A172 (cell line): ENCODE data around the gene CYP4F22. TPM values are rescaled to one million over a fixed set of nuclear protein-coding genes. Genes with fewer than 3 reads are reported as not detected.

Source experiments
- DNase-seq: peaks from one replicate; pipeline ENCODE4 v3.0.0-alpha.2; 2015; ENCODE audit warnings: low spot score
- total RNA-seq: library from RNA; depleted of rRNA; stranded (reverse); fragments of >200 nt; shearing (Covaris generic); gene quantifications from 2 replicates; pipeline ENCODE4 v1.2.3, GENCODE V29; 2014

CYP4F22 gene
- total RNA-seq, 1 experiment from 2014 or later, result not detected

GRCh38 chr19:15534957-15535864, 26.9 kb downstream of the CYP4F22 start:
- DNase-seq, result no peak

- no peak for DNase-seq
These were observed 28.0 kb downstream of the CYP4F22 start for GRCh38 chr19:15536350-15536749.

- DNase-seq, result peak; percentile 29
These were observed 30.4 kb downstream of the CYP4F22 start for GRCh38 chr19:15538774-15539173.

- no peak for DNase-seq
These were observed 31.3 kb downstream of the CYP4F22 start for GRCh38 chr19:15539638-15540037.

GRCh38 chr19:15540435-15540834, 32.1 kb downstream of the CYP4F22 start:
- DNase-seq, result no peak

GRCh38 chr19:15544283-15544682, 36.0 kb downstream of the CYP4F22 start:
- DNase-seq, result no peak

GRCh38 chr19:15544970-15545369, 36.6 kb downstream of the CYP4F22 start:
- DNase-seq, result no peak

- DNase-seq, result no peak
These were observed 40.3 kb downstream of the CYP4F22 start for GRCh38 chr19:15548648-15549047.

- no peak for DNase-seq
These were observed 41.3 kb downstream of the CYP4F22 start for GRCh38 chr19:15549581-15549980.

GRCh38 chr19:15550273-15550672, 41.9 kb downstream of the CYP4F22 start:
- DNase-seq, result no peak

GRCh38 chr19:15550929-15551292, 42.6 kb downstream of the CYP4F22 start:
- no peak for DNase-seq

GRCh38 chr19:15551293-15552004, 43.1 kb downstream of the CYP4F22 start:
- DNase-seq, result no peak

- no peak for DNase-seq
These were observed 46.7 kb downstream of the CYP4F22 start for GRCh38 chr19:15555021-15555420.

- peak; percentile 94 for DNase-seq
These were observed 47.7 kb downstream of the CYP4F22 start for GRCh38 chr19:15555759-15556633.

- DNase-seq, result no peak
These were observed 48.4 kb downstream of the CYP4F22 start for GRCh38 chr19:15556634-15557181.

GRCh38 chr19:15557223-15557622, 48.9 kb downstream of the CYP4F22 start:
- no peak for DNase-seq

GRCh38 chr19:15562145-15562544, 53.8 kb downstream of the CYP4F22 start:
- no peak for DNase-seq

- peak; percentile 38 for DNase-seq
These were observed 54.5 kb downstream of the CYP4F22 start for GRCh38 chr19:15562861-15563260.

GRCh38 chr19:15563325-15563794, 55.0 kb downstream of the CYP4F22 start:
- DNase-seq, result no peak

- DNase-seq, result no peak
These were observed 55.6 kb downstream of the CYP4F22 start for GRCh38 chr19:15563931-15564330.

- DNase-seq, result no peak
These were observed 56.3 kb downstream of the CYP4F22 start for GRCh38 chr19:15564534-15565168.
